GM18867 (cell line): ENCODE measurements around the gene STRBP.

Experiments used
- ATAC-seq: cut with Tn5 transposase; IDR thresholded peaks from one replicate; pipeline ENCODE4 v1.9.1; 2021; ENCODE audit warnings: mild to moderate bottlenecking, moderate library complexity; ENCODE audit not compliant: unreplicated experiment

Gene STRBP

GRCh38 chr9:123072407-123072995 lies 195.9 kb downstream of the STRBP start:
- no peak for ATAC-seq
